GM12878 (cell line): ENCODE measurements around the gene NBPF15.
"Not testable (repeated sequence)": the region's sequence is repeated elsewhere in the genome, so short reads cannot be mapped to it uniquely, and the experiment has no call there.

Experiments
- BCL3 ChIP-seq: IDR thresholded peaks from 2 replicates; pipeline ENCODE4 v1.6.1; 2011; ENCODE audit warnings: borderline replicate concordance, low read depth, mild to moderate bottlenecking, moderate library complexity, low read length; ENCODE audit not compliant: insufficient read depth, poor library complexity, severe bottlenecking
- CREB1 ChIP-seq: IDR thresholded peaks from 2 replicates; pipeline ENCODE4 v1.6.1; 2012; ENCODE audit warnings: low read depth, mild to moderate bottlenecking, inconsistent platforms
- CTCF ChIP-seq, 3 experiments: IDR thresholded peaks in 2 of 3; conservative IDR thresholded peaks in 1 of 3; 2 replicates each; pipeline ENCODE4 v1.5.1; 2011; ENCODE audit warnings: low read depth in 3 of 3, low read length in 3 of 3, mild to moderate bottlenecking in 3 of 3, control low read depth in 2 of 3, moderate library complexity in 2 of 3, inconsistent platforms in 1 of 3, mixed read lengths in 1 of 3; ENCODE audit not compliant: control insufficient read depth in 2 of 3, insufficient read depth in 1 of 3; ENCODE audit errors: extremely low read depth in 1 of 3
- EZH2 ChIP-seq: IDR thresholded peaks from 2 replicates; pipeline ENCODE4 v1.6.1; 2012; ENCODE audit warnings: low read depth, mild to moderate bottlenecking, control low read depth, inconsistent platforms, low read length, borderline replicate concordance; ENCODE audit not compliant: control insufficient read depth
- FOXM1 ChIP-seq: IDR thresholded peaks from 2 replicates; pipeline ENCODE4 v1.6.1; 2012; ENCODE audit warnings: low read depth, mild to moderate bottlenecking, inconsistent platforms, low read length, moderate library complexity
- GABPA ChIP-seq: IDR thresholded peaks from 2 replicates; pipeline ENCODE4 v1.6.1; 2014; ENCODE audit warnings: antibody characterized with exemption, low read depth, mild to moderate bottlenecking, inconsistent platforms
- HDAC2 ChIP-seq: fragments of 200-600 bp; sonication (generic); IDR thresholded peaks from 2 replicates; pipeline ENCODE4 v1.6.1; 2017
- IKZF2 ChIP-seq, 2 experiments: fragments of 450-650 bp; IDR thresholded peaks; 2 replicates each; pipeline ENCODE4 v1.6.1; 2017; ENCODE audit warnings: mild to moderate bottlenecking in 2 of 2, moderate library complexity in 2 of 2
- RAD21 ChIP-seq: IDR thresholded peaks from 2 replicates; pipeline ENCODE4 v1.6.1; 2011; ENCODE audit warnings: mild to moderate bottlenecking, low read depth, low read length, moderate library complexity; ENCODE audit not compliant: insufficient read depth
- SP1 ChIP-seq: IDR thresholded peaks from one replicate; pipeline ENCODE4 v1.6.1; 2011; ENCODE audit warnings: low read depth, low read length
- ZNF687 ChIP-seq: fragments of 450-650 bp; IDR thresholded peaks from 2 replicates; pipeline ENCODE4 v1.6.1; 2017; ENCODE audit warnings: mild to moderate bottlenecking, moderate library complexity

- TF ChIP-seq FOXM1 (peak; percentile 81), BCL3 (peak; percentile 97), IKZF2 (IDR thresholded peaks at IDR 0.05) (peak; percentile 49 to 80; a peak in 3 of 4 replicates), SP1 (peak; percentile 42), GABPA (peak; percentile 44; the same call in 1 of the 2 replicates), CREB1 (peak; percentile 81), RAD21 (peak; percentile 21; the same call in 1 of the 2 replicates), ZNF687 (peak; percentile 100)
- not testable (repeated sequence) for TF ChIP-seq EZH2; CTCF (IDR thresholded peaks at IDR 0.05 in 2 of 3, conservative IDR thresholded peaks at IDR 0.05 in 1 of 3; ENCODE audit: control insufficient read depth in 2 of 3, extremely low read depth in 1 of 3, insufficient read depth in 1 of 3, low read depth in 3 of 3, low read length in 3 of 3); HDAC2
Observed at GRCh38 chr1:144412491-144413403, 48.7 kb downstream of the NBPF15 start.
